Measurements from ENCODE around the gene TRANK1.

- TF ChIP-seq ZNF274 (IDR thresholded peaks at IDR 0.05; ENCODE audit: low read depth, low read length) (no peak), YY1 (IDR thresholded peaks at IDR 0.05; ENCODE audit: insufficient read depth, insufficient read length) (no peak), SUZ12 (IDR thresholded peaks at IDR 0.05; ENCODE audit: extremely low read depth, insufficient read depth, insufficient read length) (no peak)
Measured at GRCh38 chr3:36881735-36882134, 63.1 kb downstream of the TRANK1 start.

Data from NT2/D1 (cell line).